Heart left ventricle (tissue), 16 donors: Measurements from ENCODE around the gene PTPRN2. TPM values are rescaled to one million over a fixed set of nuclear protein-coding genes. Genes with fewer than 3 reads are reported as not detected.

Source experiments
- ATAC-seq, 4 donors: fragments of 200-7000 bp; cut with Tn5 transposase; one replicate each; pipeline ENCODE4 v1.9.1; 2020 to 2022; ENCODE audit warnings: moderate library complexity in 4 of 4, mild to moderate bottlenecking in 3 of 4, moderate number of reproducible peaks in 1 of 4
- DNase-seq, 5 donors: peaks; one replicate each; pipeline ENCODE4 v3.0.0-alpha.2; 2020
- H3K27ac ChIP-seq, 12 donors: fragments of 200-600 bp; sonication (generic) in 4 of 12; one replicate each; pipeline versions ENCODE4 v1.5.0 to v1.8.0; 2016 to 2022; ENCODE audit warnings: mild to moderate bottlenecking in 2 of 12
- H3K27me3 ChIP-seq, 9 donors: fragments of 200-600 bp; sonication (generic) in 2 of 9; one replicate each; pipeline versions ENCODE4 v1.5.1 to v1.8.0; 2016 to 2022; ENCODE audit warnings: mild to moderate bottlenecking in 3 of 9
- H3K36me3 ChIP-seq, 9 donors: fragments of 200-600 bp; sonication (generic) in 2 of 9; one replicate each; pipeline versions ENCODE4 v1.5.0 to v1.8.0; 2018 to 2022; ENCODE audit warnings: mild to moderate bottlenecking in 2 of 9
- H3K4me1 ChIP-seq, 12 donors: fragments of 200-600 bp; sonication (generic) in 4 of 12; one replicate each; pipeline versions ENCODE4 v1.5.0 to v1.8.0; 2016 to 2022; ENCODE audit warnings: mild to moderate bottlenecking in 3 of 12
- H3K4me3 ChIP-seq, 12 donors: fragments of 200-600 bp; sonication (generic) in 4 of 12; one replicate each; pipeline versions ENCODE4 v1.5.0 to v1.8.0; 2017 to 2022; ENCODE audit warnings: mild to moderate bottlenecking in 9 of 12, moderate library complexity in 4 of 12
- H3K9me3 ChIP-seq, 12 donors: fragments of 200-600 bp; sonication (generic) in 4 of 12; one replicate each; pipeline versions ENCODE4 v1.5.0 to v1.8.0; 2016 to 2022; ENCODE audit warnings: mild to moderate bottlenecking in 1 of 12
- POLR2A ChIP-seq, 2 donors: fragments of 450-650 bp; IDR thresholded peaks; one replicate each; pipeline ENCODE4 v1.6.1; 2017; ENCODE audit warnings: antibody characterized with exemption in 2 of 2, mild to moderate bottlenecking in 2 of 2, moderate library complexity in 2 of 2
- WGBS, 4 donors: extraction: QIAGEN DNeasy Blood & Tissue Kit in 2 of 4; methylation state at CpG; one replicate each; pipeline versions ENCODE4 v1.1.5 to v1.1.7; 2013 to 2018; 5-methylcytosine and 5-hydroxymethylcytosine counted together
- intact Hi-C, 10 donors: fragments of 100-400 bp; cut with DNase I; formaldehyde crosslinking; loops; one replicate each; pipeline versions ENCODE4 v1.11.1 to v1.14.2; 2022
- polyA plus RNA-seq, 2 donors: library from polyadenylated mRNA; stranded (reverse); fragments of 200-250 nt; gene quantifications; one replicate each; pipeline ENCODE4 v1.2.3, GENCODE V29; 2013
- total RNA-seq, 9 donors: library from RNA; depleted of rRNA in 2 of 9; stranded (reverse); fragments of >200 nt in 2 of 9; fragmentation: NEBNext Ultra II Directional in 3 of 9; extraction: Animal tissue kit (Norgen Biotek cat#: 25700) in 3 of 9; gene quantifications; one replicate each; pipeline versions ENCODE4 v1.1.0 to v1.2.4, GENCODE V29; 2016 to 2023
- TF ChIP-seq, protein P1 (sequence below), 12 donors: fragments of 200-600 bp; sonication (generic) in 4 of 12; IDR thresholded peaks; one replicate each; pipeline versions ENCODE4 v1.5.0 to v1.8.0; 2018 to 2022; ENCODE audit warnings: antibody characterized with exemption in 12 of 12, mild to moderate bottlenecking in 5 of 12
- donor health status: ischemic (EF 13 %, LVEDD 7.1; RV severe dilation, severe dysfunction).
- donor health status: healthy with polysubstance abuse.
- donor health status: DM: no; HTN: yes; CAD: no.
- donor health status: DM: no; HTN: no; CAD: no.
- donor health status: ischemic (EF 25% LVEDD 6.9; RV normal size, moderate dysfunction).
- donor health status: ischemic (EF 25% LVEDD 5.7; RV mildly dilated, moderate dysfunction).
- donor health status: healthy.
- donor health status: DM: yes; HTN: yes; CAD: no.
- donor health status: ischemic (EF 35%, LVEDD 5.7; RV mildly dilated, moderate dysfunction).
- donor health status: nonischemic (EF 11% LVEDD 7.7; RV severe dilation, severe dysfunction).
- donor health status: DM: yes; HTN: yes; CAD: no.
- donor health status: PGD.
- donor health status: ischemic (EF 29% LVEDD 5.4; RV normal size, mild dysfunction).
- donor health status: nonischemic (EF 23%, LVEDD 6.1; RV moderate dilation, normal function).

The PTPRN2 gene
- total and polyA plus RNA-seq, 11 donors = 0.61 to 2.3 (median 1.3) TPM

GRCh38 chr7:157508477-157508881 is 1079.1 kb downstream of the PTPRN2 start:
- Histone ChIP-seq H3K4me1 (peaks cover 0 to 1% (median 0%) of the 10 kb centered on the region in 12 donors), H3K27ac (no peak overlapping the region), H3K9me3 (peaks cover 0 to 21% (median 2%) of the 10 kb centered on the region in 12 donors), H3K4me3 (no peak overlapping the region), H3K36me3 (no peaks in the 10 kb centered on the region), H3K27me3 (peaks cover 0 to 15% (median 0%) of the 10 kb centered on the region in 9 donors)
- DNase-seq (no peak), ATAC-seq (no peak)
- WGBS, 4 donors = 82 to 85% (median 84%) methylated on average over 4 to 11 of the region's 11 CpGs
- intact Hi-C loops = no loop called here
- no peak for TF ChIP-seq POLR2A (IDR thresholded peaks at IDR 0.05)
- TF ChIP-seq, protein P1, sequence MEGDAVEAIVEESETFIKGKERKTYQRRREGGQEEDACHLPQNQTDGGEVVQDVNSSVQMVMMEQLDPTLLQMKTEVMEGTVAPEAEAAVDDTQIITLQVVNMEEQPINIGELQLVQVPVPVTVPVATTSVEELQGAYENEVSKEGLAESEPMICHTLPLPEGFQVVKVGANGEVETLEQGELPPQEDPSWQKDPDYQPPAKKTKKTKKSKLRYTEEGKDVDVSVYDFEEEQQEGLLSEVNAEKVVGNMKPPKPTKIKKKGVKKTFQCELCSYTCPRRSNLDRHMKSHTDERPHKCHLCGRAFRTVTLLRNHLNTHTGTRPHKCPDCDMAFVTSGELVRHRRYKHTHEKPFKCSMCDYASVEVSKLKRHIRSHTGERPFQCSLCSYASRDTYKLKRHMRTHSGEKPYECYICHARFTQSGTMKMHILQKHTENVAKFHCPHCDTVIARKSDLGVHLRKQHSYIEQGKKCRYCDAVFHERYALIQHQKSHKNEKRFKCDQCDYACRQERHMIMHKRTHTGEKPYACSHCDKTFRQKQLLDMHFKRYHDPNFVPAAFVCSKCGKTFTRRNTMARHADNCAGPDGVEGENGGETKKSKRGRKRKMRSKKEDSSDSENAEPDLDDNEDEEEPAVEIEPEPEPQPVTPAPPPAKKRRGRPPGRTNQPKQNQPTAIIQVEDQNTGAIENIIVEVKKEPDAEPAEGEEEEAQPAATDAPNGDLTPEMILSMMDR (IDR thresholded peaks at IDR 0.05) = no peak

GRCh38 chr7:157507987-157508386 is 1079.6 kb downstream of the PTPRN2 start:
- WGBS, 4 donors = 63 to 76% (median 71%) methylated on average over 5 of the region's 5 CpGs
- no peak for ATAC-seq
- intact Hi-C loops = no loop called here
- Histone ChIP-seq H3K4me3 (no peak overlapping the region), H3K36me3 (no peaks in the 10 kb centered on the region), H3K27ac (no peak overlapping the region), H3K4me1 (peaks cover 0 to 5% (median 0%) of the 10 kb centered on the region in 12 donors), H3K27me3 (peaks cover 0 to 17% (median 0%) of the 10 kb centered on the region in 9 donors), H3K9me3 (peaks cover 0 to 18% (median 2%) of the 10 kb centered on the region in 12 donors)
- TF ChIP-seq, protein P1 (IDR thresholded peaks at IDR 0.05) = no peak
- no peak for TF ChIP-seq POLR2A (IDR thresholded peaks at IDR 0.05)
- no peak for DNase-seq

DNA sequence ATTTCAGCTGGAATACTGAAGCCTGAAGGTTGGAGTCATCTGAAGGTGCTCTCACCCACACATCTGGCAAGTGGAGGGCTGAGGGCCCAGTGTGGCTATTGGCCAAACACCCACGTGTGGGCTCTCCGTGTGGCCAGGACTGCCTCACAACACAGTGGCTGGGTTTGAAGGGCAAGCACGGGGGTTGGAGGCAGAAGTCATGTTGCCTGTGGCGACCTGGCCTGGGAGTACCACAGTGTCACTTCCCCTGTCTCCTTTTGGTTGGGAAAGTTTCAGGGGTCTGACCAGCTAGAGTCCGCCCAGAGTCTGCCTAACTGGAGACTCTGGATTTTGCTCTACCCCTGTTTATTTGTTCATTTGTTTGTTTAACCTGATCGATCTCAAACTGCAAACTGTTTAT is 1081.4 kb downstream of the PTPRN2 start:
- Histone ChIP-seq H3K27ac (no peak overlapping the region), H3K36me3 (no peaks in the 10 kb centered on the region), H3K27me3 (peaks cover 0 to 17% (median 0%) of the 10 kb centered on the region in 9 donors), H3K4me3 (no peak overlapping the region), H3K4me1 (peaks cover 0 to 11% (median 0%) of the 10 kb centered on the region in 12 donors), H3K9me3 (peaks cover 0 to 17% (median 2%) of the 10 kb centered on the region in 12 donors)
- 90 to 98% (median 93%) methylated on average over 4 to 6 of the region's 6 CpGs for WGBS, 4 donors
- no peak for ATAC-seq
- no peak for DNase-seq
- intact Hi-C loops = no loop called here
- TF ChIP-seq, protein P1 (IDR thresholded peaks at IDR 0.05) = no peak
- no peak for TF ChIP-seq POLR2A (IDR thresholded peaks at IDR 0.05)

GRCh38 chr7:157505646-157506045 is 1082.0 kb downstream of the PTPRN2 start:
- H3K4me1 ChIP-seq = peaks cover 0 to 11% (median 0%) of the 10 kb centered on the region in 12 donors
- intact Hi-C loops = no loop called here
- no peak overlapping the region for H3K4me3 ChIP-seq
- H3K27me3 ChIP-seq = peaks cover 0 to 17% (median 0%) of the 10 kb centered on the region in 9 donors
- no peak for DNase-seq
- H3K27ac ChIP-seq = no peak overlapping the region
- ATAC-seq = no peak
- no peak for TF ChIP-seq POLR2A (IDR thresholded peaks at IDR 0.05)
- TF ChIP-seq, protein P1 (IDR thresholded peaks at IDR 0.05) = no peak
- H3K9me3 ChIP-seq = peaks cover 0 to 17% (median 2%) of the 10 kb centered on the region in 12 donors
- 80 to 91% (median 84%) methylated on average over 1 of the region's 1 CpG for WGBS, 4 donors
- H3K36me3 ChIP-seq = no peaks in the 10 kb centered on the region
